ENCODE data around the gene UBE2K.
"Not testable (repeated sequence)": the region's sequence is repeated elsewhere in the genome, so short reads cannot be mapped to it uniquely, and the experiment has no call there.

The UBE2K gene

DNA sequence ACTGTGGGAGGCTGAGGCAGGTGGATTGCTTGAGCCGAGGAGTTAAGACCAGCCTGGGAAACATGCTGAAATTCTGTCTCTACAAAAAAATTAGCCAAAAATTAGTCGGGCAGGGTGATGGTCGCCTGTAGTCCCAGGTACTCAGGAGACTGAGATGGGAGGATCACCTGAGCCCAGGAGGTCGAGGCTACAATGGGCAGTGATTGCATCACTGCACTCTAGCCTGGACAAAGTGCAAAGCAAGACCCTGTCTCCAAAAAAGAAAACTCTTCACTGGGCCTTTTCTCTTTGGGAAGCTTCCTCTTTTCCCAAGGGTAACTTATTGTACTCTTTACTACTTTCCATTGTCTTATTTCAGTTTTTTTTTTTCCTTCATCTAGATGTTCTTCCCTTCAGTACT is 88.9 kb downstream of the UBE2K start:
- DNase-seq (ENCODE audit: extremely low read depth, low read depth), result no peak
- TF ChIP-seq, protein P1, sequence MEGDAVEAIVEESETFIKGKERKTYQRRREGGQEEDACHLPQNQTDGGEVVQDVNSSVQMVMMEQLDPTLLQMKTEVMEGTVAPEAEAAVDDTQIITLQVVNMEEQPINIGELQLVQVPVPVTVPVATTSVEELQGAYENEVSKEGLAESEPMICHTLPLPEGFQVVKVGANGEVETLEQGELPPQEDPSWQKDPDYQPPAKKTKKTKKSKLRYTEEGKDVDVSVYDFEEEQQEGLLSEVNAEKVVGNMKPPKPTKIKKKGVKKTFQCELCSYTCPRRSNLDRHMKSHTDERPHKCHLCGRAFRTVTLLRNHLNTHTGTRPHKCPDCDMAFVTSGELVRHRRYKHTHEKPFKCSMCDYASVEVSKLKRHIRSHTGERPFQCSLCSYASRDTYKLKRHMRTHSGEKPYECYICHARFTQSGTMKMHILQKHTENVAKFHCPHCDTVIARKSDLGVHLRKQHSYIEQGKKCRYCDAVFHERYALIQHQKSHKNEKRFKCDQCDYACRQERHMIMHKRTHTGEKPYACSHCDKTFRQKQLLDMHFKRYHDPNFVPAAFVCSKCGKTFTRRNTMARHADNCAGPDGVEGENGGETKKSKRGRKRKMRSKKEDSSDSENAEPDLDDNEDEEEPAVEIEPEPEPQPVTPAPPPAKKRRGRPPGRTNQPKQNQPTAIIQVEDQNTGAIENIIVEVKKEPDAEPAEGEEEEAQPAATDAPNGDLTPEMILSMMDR (IDR thresholded peaks at IDR 0.05; ENCODE audit: low read depth, low read length), result no peak

DNA sequence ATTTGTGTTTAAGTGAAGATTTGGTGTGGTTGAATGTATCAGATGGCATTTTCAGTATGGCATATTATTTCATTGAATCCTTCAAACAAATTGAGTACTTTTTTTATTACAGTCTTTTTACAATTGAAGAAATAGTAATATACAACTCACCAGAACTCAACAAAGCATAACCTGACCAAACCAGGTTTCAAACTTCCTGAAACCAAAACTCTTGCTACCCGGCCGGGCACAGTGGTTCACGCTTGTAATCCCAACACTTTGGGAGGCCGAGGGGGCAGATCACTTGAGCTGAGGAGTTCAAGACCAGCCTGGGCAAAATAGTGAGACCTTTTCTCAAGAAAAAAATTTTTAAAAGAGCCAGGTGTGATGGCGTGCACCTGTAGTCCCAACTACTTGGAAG is 94.2 kb downstream of the UBE2K start:
- TF ChIP-seq, protein P1 (IDR thresholded peaks at IDR 0.05; ENCODE audit: low read depth, low read length), result no peak
- DNase-seq (ENCODE audit: extremely low read depth, low read depth), result no peak

DNA sequence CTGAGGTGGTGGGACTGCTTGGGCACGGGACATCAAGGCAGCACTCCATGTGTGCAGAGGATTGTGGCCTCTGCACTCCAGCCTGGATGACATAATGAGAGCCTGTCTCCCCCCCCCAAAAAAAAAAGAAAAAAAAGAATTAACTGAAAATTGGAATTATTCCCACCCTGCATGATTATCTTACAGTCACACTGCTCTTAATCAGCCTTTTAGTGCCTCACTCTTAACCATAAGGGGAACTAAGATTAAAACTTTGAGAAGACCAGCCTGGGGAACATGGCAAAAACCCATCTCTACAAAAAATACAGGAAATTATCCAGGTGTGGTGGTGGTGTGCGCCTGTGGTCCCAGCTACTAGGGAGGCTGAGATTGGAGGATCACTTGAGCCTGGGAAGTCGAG is 94.6 kb downstream of the UBE2K start:
- TF ChIP-seq, protein P1 (IDR thresholded peaks at IDR 0.05; ENCODE audit: low read depth, low read length), result no peak
- DNase-seq (ENCODE audit: extremely low read depth, low read depth), result no peak

DNA sequence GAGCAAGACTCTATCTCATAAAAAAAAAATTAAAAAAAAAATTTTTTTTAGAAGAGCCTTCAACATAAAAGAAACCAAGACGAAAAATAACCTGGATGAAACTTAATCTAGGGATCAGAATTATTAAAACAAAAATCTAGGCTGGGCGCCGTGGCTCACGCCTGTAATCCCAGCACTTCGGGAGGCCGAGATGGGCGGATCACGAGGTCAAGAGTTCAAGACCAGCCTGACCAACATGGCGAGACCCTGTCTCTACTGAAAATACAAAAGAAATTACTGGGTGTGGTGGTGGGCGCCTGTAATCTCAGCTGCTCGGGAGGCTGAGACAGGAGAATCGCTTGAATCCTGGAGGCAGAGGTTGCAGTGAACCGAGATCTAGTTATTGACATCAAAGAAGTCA is 95.0 kb downstream of the UBE2K start:
- not testable (repeated sequence) for DNase-seq (ENCODE audit: extremely low read depth, low read depth)

DNA sequence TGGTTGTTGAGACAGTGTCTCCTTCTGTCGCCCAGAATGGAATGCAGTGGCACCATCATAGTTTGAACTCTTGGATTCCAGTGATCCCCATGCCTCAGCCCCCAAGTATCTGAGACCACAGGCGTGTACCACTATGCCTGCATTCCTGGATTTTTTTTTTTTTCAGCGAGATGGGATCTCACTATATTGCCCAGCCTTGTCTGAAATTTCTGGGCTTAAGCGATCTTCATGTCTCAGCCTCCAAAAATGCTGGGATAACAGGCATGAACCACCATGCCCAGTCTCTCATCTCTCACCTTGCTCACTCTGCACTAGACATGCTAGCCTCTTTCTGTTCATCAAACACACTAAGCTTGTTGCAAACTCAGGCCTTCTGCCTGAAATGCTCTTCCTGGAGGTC is 104.1 kb downstream of the UBE2K start:
- TF ChIP-seq, protein P1 (IDR thresholded peaks at IDR 0.05; ENCODE audit: low read depth, low read length), result no peak
- DNase-seq (ENCODE audit: extremely low read depth, low read depth), result no peak

DNA sequence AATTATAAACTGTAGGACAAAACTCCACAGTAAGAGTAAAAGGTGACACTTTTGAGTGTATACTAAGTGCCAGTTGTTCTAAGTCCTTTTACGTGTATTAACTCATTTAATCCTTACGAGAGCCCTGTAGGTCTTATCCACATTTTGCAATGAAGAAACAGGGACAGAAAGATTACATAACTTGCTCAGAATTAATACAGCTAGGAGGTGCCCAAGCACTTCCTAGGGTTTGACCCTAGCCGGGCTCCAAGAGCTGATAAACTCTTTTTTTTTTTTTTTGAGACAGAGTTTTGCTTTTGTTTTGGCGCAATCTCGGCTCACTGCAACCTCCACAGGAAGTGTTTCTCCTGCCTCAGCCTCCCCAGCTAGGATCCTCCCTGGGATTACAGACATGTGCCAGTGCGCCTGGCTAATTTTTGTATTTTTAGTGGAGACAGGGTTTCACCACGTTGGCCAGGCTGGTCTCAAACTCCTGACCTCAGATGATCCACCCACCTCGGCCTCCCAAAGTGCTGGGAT is 110.4 kb downstream of the UBE2K start:
- TF ChIP-seq, protein P1 (IDR thresholded peaks at IDR 0.05; ENCODE audit: low read depth, low read length), result no peak
- DNase-seq (ENCODE audit: extremely low read depth, low read depth), result no peak

DNA sequence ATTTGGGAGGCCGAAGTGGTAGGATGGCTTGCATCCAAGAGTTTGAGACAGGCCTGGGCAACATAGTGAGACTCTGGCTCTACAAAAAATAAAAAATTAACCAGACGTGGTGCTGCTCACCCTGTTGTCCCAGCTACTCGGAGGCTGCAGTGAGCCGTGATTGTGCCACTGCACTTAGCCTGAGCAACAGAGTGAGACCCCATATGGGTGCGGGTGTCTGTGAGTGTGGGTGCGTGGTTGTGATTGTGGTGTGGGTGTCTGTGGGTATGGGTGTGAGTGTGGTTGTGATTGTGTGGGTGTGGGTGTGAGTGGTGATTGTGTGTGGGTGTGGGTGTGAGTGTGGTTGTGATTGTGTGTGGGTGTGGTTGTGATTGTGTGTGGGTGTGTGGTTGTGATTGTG is 114.6 kb downstream of the UBE2K start:
- no peak for DNase-seq (ENCODE audit: extremely low read depth, low read depth)
- TF ChIP-seq, protein P1 (IDR thresholded peaks at IDR 0.05; ENCODE audit: low read depth, low read length), result no peak

DNA sequence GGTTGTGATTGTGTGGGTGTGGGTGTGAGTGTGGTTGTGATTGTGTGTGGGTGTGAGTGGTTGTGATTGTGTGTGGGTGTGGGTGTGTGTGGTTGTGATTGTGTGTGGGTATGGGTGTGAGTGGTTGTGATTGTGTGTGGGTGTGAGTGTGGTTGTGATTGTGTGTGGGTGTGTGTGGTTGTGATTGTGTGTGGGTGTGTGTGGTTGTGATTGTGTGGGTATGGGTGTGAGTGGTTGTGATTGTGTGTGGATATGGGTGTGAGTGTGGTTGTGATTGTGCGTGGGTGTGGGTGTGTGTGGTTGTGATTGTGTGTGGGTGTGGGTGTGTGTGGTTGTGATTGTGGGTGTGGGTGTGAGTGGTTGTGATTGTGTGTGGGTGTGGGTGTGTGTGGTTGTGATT is 115.1 kb downstream of the UBE2K start:
- DNase-seq (ENCODE audit: extremely low read depth, low read depth), result not testable (repeated sequence)

DNA sequence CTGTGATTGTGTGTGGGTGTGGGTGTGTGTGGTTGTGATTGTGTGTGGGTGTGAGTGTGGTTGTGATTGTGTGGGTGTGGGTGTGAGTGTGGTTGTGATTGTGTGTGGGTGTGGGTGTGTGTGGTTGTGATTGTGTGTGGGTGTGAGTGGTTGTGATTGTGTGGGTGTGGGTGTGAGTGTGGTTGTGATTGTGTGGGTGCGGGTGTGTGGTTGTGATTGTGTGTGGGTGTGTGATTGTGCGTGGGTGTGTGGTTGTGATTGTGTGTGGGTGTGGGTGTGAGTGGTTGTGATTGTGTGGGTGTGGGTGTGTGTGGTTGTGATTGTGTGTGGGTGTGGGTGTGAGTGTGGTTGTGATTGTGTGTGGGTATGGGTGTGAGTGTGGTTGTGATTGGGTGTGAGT is 115.8 kb downstream of the UBE2K start:
- not testable (repeated sequence) for DNase-seq (ENCODE audit: extremely low read depth, low read depth)

All from AG09319 (cell line).